NT2/D1 (cell line): Measurements from ENCODE around the gene ROPN1.

ENCODE experiments used
- SUZ12 ChIP-seq: IDR thresholded peaks from 2 replicates; pipeline ENCODE4 v1.6.1; 2011; ENCODE audit not compliant: insufficient read length, insufficient read depth; ENCODE audit errors: extremely low read depth
- YY1 ChIP-seq: IDR thresholded peaks from 2 replicates; pipeline ENCODE4 v1.6.1; 2011; ENCODE audit not compliant: insufficient read length, insufficient read depth

- TF ChIP-seq YY1 (no peak), SUZ12 (no peak)
These were observed 15.3 kb upstream of the ROPN1 start for GRCh38 chr3:124007186-124007585.
